WTC11 (cell line): Measurements from ENCODE around the gene SPP1.

Experiments used
- ATF1 ChIP-seq: sonication (generic); formaldehyde crosslinking; IDR thresholded peaks from 2 replicates; pipeline ENCODE4 v1.8.1; 2023; ENCODE audit warnings: mild to moderate bottlenecking, moderate library complexity, missing genetic modification reagents
- CREB1 ChIP-seq: sonication (generic); formaldehyde crosslinking; IDR thresholded peaks from 2 replicates; pipeline ENCODE4 v1.8.0; 2023; ENCODE audit warnings: mild to moderate bottlenecking, missing genetic modification reagents
- CREM ChIP-seq: sonication (generic); formaldehyde crosslinking; IDR thresholded peaks from 2 replicates; pipeline ENCODE4 v1.8.1; 2022; ENCODE audit warnings: mild to moderate bottlenecking, missing genetic modification reagents, moderate library complexity
- TP53 ChIP-seq: sonication (generic); formaldehyde crosslinking; IDR thresholded peaks from 2 replicates; pipeline ENCODE4 v1.8.1; 2023; ENCODE audit warnings: mild to moderate bottlenecking, missing genetic modification reagents
- ZNF121 ChIP-seq: sonication (generic); formaldehyde crosslinking; IDR thresholded peaks from 2 replicates; pipeline ENCODE4 v1.8.0; 2023; ENCODE audit warnings: missing genetic modification reagents
- ZNF232 ChIP-seq: sonication (generic); formaldehyde crosslinking; IDR thresholded peaks from 2 replicates; pipeline ENCODE4 v1.8.0; 2022; ENCODE audit warnings: mild to moderate bottlenecking, missing genetic modification reagents
- TF ChIP-seq, protein P1 (sequence below): sonication (generic); formaldehyde crosslinking; IDR thresholded peaks from 2 replicates; pipeline ENCODE4 v1.8.1; 2023; ENCODE audit warnings: mild to moderate bottlenecking, missing genetic modification reagents
- TF ChIP-seq, protein P2 (sequence below): fragments of 200-600 bp; IDR thresholded peaks from 2 replicates; pipeline ENCODE4 v1.8.0; 2022; ENCODE audit warnings: antibody characterized with exemption
- TF ChIP-seq, protein P3 (sequence below): sonication (generic); formaldehyde crosslinking; IDR thresholded peaks from 2 replicates; pipeline ENCODE4 v1.8.1; 2022; ENCODE audit warnings: mild to moderate bottlenecking, missing genetic modification reagents, moderate library complexity, borderline replicate concordance
- TF ChIP-seq, protein P4 (sequence below): sonication (generic); formaldehyde crosslinking; IDR thresholded peaks from 2 replicates; pipeline ENCODE4 v1.8.0; 2022; ENCODE audit warnings: mild to moderate bottlenecking, missing genetic modification reagents
- TF ChIP-seq, protein P5 (sequence below): sonication (generic); formaldehyde crosslinking; IDR thresholded peaks from 2 replicates; pipeline ENCODE4 v1.8.1; 2022; ENCODE audit warnings: low read depth, mild to moderate bottlenecking, moderate library complexity, missing genetic modification reagents, borderline replicate concordance
- TF ChIP-seq, protein P6 (sequence below): sonication (generic); formaldehyde crosslinking; IDR thresholded peaks from 2 replicates; pipeline ENCODE4 v1.8.0; 2022; ENCODE audit warnings: mild to moderate bottlenecking, missing genetic modification reagents
- TF ChIP-seq, protein P7 (sequence below): sonication (generic); formaldehyde crosslinking; IDR thresholded peaks from 2 replicates; pipeline ENCODE4 v1.8.1; 2022; ENCODE audit warnings: mild to moderate bottlenecking, moderate library complexity, missing genetic modification reagents
- TF ChIP-seq, protein P8 (sequence below): sonication (generic); formaldehyde crosslinking; IDR thresholded peaks from 2 replicates; pipeline ENCODE4 v1.8.0; 2022; ENCODE audit warnings: mild to moderate bottlenecking, missing genetic modification reagents

DNA sequence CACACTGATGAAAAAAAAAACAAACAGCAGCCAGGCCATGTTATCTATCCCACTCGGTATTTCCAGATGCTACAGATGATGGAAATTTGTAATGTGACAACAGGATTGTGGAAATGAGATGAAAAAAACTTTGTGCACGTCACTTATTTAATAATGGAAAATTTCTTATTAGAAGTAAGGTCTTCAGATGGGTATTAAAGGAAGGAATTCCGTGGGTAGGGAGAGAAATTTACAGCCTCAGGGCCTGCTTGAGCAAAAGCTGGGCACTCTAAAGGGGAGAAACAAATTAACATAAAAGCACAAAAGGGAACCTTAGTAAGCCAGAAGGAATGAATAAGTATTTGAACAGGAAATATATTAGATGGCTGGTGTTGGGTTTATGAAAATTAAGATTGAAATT, 27.7 kb downstream of the SPP1 start:
- TF ChIP-seq, protein P1, sequence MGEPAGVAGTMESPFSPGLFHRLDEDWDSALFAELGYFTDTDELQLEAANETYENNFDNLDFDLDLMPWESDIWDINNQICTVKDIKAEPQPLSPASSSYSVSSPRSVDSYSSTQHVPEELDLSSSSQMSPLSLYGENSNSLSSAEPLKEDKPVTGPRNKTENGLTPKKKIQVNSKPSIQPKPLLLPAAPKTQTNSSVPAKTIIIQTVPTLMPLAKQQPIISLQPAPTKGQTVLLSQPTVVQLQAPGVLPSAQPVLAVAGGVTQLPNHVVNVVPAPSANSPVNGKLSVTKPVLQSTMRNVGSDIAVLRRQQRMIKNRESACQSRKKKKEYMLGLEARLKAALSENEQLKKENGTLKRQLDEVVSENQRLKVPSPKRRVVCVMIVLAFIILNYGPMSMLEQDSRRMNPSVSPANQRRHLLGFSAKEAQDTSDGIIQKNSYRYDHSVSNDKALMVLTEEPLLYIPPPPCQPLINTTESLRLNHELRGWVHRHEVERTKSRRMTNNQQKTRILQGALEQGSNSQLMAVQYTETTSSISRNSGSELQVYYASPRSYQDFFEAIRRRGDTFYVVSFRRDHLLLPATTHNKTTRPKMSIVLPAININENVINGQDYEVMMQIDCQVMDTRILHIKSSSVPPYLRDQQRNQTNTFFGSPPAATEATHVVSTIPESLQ (CRISPR knock-in tag): no peak
- TF ChIP-seq, protein P2, sequence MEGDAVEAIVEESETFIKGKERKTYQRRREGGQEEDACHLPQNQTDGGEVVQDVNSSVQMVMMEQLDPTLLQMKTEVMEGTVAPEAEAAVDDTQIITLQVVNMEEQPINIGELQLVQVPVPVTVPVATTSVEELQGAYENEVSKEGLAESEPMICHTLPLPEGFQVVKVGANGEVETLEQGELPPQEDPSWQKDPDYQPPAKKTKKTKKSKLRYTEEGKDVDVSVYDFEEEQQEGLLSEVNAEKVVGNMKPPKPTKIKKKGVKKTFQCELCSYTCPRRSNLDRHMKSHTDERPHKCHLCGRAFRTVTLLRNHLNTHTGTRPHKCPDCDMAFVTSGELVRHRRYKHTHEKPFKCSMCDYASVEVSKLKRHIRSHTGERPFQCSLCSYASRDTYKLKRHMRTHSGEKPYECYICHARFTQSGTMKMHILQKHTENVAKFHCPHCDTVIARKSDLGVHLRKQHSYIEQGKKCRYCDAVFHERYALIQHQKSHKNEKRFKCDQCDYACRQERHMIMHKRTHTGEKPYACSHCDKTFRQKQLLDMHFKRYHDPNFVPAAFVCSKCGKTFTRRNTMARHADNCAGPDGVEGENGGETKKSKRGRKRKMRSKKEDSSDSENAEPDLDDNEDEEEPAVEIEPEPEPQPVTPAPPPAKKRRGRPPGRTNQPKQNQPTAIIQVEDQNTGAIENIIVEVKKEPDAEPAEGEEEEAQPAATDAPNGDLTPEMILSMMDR: no peak
- TF ChIP-seq ATF1 (CRISPR knock-in tag) (no peak), ZNF232 (CRISPR knock-in tag) (no peak), CREM (no peak), CREB1 (no peak), ZNF121 (CRISPR knock-in tag) (no peak), TP53 (no peak)
- TF ChIP-seq, protein P3, sequence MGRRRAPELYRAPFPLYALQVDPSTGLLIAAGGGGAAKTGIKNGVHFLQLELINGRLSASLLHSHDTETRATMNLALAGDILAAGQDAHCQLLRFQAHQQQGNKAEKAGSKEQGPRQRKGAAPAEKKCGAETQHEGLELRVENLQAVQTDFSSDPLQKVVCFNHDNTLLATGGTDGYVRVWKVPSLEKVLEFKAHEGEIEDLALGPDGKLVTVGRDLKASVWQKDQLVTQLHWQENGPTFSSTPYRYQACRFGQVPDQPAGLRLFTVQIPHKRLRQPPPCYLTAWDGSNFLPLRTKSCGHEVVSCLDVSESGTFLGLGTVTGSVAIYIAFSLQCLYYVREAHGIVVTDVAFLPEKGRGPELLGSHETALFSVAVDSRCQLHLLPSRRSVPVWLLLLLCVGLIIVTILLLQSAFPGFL (CRISPR knock-in tag): no peak
- TF ChIP-seq, protein P4, sequence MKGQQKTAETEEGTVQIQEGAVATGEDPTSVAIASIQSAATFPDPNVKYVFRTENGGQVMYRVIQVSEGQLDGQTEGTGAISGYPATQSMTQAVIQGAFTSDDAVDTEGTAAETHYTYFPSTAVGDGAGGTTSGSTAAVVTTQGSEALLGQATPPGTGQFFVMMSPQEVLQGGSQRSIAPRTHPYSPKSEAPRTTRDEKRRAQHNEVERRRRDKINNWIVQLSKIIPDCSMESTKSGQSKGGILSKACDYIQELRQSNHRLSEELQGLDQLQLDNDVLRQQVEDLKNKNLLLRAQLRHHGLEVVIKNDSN (CRISPR knock-in tag): no peak
- TF ChIP-seq, protein P5, sequence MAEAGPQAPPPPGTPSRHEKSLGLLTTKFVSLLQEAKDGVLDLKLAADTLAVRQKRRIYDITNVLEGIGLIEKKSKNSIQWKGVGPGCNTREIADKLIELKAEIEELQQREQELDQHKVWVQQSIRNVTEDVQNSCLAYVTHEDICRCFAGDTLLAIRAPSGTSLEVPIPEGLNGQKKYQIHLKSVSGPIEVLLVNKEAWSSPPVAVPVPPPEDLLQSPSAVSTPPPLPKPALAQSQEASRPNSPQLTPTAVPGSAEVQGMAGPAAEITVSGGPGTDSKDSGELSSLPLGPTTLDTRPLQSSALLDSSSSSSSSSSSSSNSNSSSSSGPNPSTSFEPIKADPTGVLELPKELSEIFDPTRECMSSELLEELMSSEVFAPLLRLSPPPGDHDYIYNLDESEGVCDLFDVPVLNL (CRISPR knock-in tag): no peak
- TF ChIP-seq, protein P6, sequence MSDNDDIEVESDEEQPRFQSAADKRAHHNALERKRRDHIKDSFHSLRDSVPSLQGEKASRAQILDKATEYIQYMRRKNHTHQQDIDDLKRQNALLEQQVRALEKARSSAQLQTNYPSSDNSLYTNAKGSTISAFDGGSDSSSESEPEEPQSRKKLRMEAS: no peak
- TF ChIP-seq, protein P7, sequence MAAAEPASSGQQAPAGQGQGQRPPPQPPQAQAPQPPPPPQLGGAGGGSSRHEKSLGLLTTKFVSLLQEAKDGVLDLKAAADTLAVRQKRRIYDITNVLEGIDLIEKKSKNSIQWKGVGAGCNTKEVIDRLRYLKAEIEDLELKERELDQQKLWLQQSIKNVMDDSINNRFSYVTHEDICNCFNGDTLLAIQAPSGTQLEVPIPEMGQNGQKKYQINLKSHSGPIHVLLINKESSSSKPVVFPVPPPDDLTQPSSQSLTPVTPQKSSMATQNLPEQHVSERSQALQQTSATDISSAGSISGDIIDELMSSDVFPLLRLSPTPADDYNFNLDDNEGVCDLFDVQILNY (CRISPR knock-in tag): no peak
- TF ChIP-seq, protein P8, sequence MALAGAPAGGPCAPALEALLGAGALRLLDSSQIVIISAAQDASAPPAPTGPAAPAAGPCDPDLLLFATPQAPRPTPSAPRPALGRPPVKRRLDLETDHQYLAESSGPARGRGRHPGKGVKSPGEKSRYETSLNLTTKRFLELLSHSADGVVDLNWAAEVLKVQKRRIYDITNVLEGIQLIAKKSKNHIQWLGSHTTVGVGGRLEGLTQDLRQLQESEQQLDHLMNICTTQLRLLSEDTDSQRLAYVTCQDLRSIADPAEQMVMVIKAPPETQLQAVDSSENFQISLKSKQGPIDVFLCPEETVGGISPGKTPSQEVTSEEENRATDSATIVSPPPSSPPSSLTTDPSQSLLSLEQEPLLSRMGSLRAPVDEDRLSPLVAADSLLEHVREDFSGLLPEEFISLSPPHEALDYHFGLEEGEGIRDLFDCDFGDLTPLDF (CRISPR knock-in tag): no peak
